Adipocyte (in vitro differentiated cells): ENCODE measurements around the gene HSPH1.

ENCODE experiments used
- DNase-seq: peaks from one replicate; pipeline ENCODE4 v3.0.0-alpha.2; 2015; ENCODE audit warnings: low read depth
- H3K27me3 ChIP-seq: replicated peaks from 2 replicates; pipeline ENCODE4 v1.7.0; 2013; ENCODE audit warnings: mild to moderate bottlenecking, low read length, moderate library complexity; ENCODE audit not compliant: control insufficient read depth, insufficient read depth
- H3K36me3 ChIP-seq: 2 replicates; pipeline ENCODE4 v1.7.0; 2013; ENCODE audit warnings: low read length, mild to moderate bottlenecking, moderate library complexity; ENCODE audit not compliant: control insufficient read depth, insufficient read depth, severe bottlenecking
- H3K4me1 ChIP-seq: 2 replicates; pipeline ENCODE4 v1.7.0; 2013; ENCODE audit warnings: mild to moderate bottlenecking, low read length, moderate library complexity; ENCODE audit not compliant: control insufficient read depth, insufficient read depth
- H3K4me3 ChIP-seq: 2 replicates; pipeline ENCODE4 v1.7.0; 2013; ENCODE audit warnings: mild to moderate bottlenecking, low read length, moderate library complexity
- H3K9ac ChIP-seq: 2 replicates; pipeline ENCODE4 v1.7.0; 2013; ENCODE audit warnings: mild to moderate bottlenecking, low read length, moderate library complexity
- H3K9me3 ChIP-seq: 2 replicates; pipeline ENCODE4 v1.7.0; 2013; ENCODE audit warnings: mild to moderate bottlenecking, low read length, moderate library complexity; ENCODE audit not compliant: control insufficient read depth

Gene HSPH1

DNA sequence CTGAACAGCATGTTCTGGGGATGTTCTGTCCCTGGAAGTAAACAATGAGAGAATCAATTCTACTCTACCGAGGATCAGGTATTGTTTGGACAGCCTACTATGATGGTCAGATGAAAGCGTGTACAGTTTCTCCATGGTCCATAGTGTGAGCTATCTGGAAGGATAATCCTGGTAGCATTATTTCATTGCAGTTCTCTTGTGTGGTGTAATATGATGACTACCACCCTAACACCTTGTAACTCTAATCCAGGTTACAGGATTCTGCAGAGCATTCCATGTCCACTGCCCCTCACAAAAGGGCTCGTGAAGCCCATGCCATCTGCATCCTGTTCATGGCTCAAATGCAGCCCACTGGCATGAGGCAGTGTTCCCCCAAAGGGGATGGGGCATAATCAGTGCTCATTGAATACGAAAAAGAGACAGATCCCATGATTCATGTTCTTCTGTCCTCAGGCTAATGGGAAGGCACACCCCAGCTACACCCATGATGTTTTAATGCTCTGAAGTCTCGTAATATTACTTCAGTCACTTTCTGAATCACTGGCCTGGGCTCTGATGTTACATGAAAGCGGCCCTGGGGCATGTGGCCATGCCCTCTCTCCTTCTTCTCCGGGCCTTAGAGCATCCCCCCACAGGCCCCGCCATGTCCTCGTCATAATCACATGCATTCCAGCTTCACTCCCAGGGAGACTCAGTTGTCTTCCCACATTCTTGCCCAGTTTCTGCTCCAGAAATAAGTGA lies 68.4 kb downstream of the HSPH1 start:
- H3K4me1 ChIP-seq = no peaks in the 10 kb centered on the region
- no peak overlapping the region for H3K4me3 ChIP-seq
- no peaks in the 10 kb centered on the region for H3K36me3 ChIP-seq
- no peak overlapping the region for H3K9ac ChIP-seq
- DNase-seq = no peak
- H3K9me3 ChIP-seq = no peaks in the 10 kb centered on the region
- H3K27me3 ChIP-seq = peaks cover 30% of the 10 kb centered on the region

DNA sequence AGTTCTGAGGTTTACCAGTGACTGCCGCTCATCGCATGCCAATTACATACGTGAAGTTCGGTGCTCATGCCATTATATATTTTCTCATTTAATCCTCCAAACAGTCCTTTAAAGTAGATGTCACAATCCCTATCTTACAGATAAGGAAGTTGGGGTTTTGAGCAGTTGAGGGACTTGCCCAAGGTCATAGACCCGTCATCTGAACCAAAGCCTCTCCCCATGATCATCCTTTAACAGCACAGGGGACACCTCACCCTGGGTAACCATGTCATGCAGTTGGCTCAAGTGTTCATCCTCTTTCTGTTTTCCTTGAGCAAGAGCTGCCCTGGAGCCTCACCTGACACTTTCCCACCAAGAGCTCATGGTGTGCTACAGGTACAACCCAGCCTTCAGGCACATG lies 69.1 kb downstream of the HSPH1 start:
- Histone ChIP-seq H3K27me3 (peaks cover 23% of the 10 kb centered on the region), H3K4me3 (no peak overlapping the region), H3K4me1 (no peaks in the 10 kb centered on the region), H3K36me3 (no peaks in the 10 kb centered on the region), H3K9ac (no peak overlapping the region), H3K9me3 (no peaks in the 10 kb centered on the region)
- no peak for DNase-seq

DNA sequence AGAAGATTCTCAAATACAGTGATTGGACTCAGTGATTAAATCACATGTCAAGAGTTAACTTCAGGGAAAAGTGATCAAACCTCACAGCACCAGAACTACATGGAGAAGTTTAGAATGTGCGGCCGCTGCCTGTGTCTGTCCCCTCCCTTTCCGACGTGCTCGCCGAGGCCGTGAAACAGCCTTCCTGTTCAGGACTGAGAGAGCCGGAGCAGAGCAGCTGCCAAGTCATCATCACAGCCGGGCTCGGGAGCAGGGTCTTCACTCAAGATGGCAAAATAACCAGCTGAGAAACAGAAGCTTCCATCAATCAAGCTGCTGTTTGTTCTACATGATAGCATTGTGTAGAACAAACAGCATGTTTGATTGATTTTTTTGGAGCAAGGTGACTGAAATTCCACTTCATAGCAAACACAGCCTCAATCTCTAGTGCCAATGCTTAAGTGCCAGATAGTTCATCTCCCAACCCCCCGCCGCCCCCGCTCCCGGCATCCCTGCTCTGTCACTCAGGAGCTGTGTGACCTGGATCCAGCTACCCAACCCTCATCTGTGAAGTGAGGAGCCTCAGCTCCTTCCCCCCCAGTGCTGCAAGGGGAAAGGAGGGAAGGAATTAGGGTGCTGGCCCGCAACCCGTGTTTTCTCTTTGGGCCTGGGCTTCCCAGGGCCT lies 70.6 kb downstream of the HSPH1 start:
- no peaks in the 10 kb centered on the region for H3K36me3 ChIP-seq
- DNase-seq = no peak
- H3K4me1 ChIP-seq = peaks cover 2% of the 10 kb centered on the region
- H3K9ac ChIP-seq = no peak overlapping the region
- H3K4me3 ChIP-seq = no peak overlapping the region
- H3K27me3 ChIP-seq = peaks cover 9% of the 10 kb centered on the region
- no peaks in the 10 kb centered on the region for H3K9me3 ChIP-seq

DNA sequence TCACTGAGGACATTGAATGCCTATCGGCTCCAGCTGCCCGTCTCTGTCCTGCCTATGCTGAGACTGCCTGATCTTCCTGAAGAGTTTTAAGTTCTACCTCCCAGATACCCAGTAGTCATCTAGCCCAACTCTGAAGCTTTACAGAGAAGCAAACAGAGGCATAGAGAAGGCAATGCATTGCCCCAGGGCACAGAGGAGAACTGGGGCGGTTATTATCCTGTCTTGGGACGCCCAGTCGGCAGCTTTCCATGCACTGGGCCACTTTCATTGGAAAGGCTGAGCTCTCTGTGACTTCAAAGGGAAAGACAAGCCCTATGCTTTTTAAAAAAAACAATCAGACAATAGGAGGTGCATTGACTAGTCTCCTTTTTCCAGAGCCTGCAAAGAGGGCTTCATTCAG lies 71.6 kb downstream of the HSPH1 start:
- peaks cover 9% of the 10 kb centered on the region for H3K27me3 ChIP-seq
- no peaks in the 10 kb centered on the region for H3K36me3 ChIP-seq
- H3K4me1 ChIP-seq = peaks cover 7% of the 10 kb centered on the region
- no peak for DNase-seq
- no peaks in the 10 kb centered on the region for H3K9me3 ChIP-seq
- H3K4me3 ChIP-seq = no peak overlapping the region
- no peak overlapping the region for H3K9ac ChIP-seq

DNA sequence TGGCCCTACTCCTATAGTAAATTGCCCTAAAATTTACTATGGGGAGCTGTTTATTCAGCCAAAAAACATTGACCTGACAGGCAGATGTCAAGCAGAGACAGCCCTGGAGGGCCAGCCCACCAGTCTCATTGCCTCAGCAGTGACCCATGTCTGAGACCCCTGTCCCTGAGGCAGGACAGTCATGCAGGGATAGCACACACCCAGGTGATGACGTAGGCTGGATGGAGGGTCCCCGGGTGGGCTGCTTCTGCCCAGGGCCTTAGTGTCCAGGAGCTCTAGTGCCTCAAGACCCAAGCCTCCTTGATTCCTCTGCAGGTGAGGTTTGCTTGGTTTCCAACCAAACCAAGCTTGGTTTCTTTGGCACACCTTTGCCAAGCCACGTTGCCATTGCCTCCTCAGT lies 72.1 kb downstream of the HSPH1 start:
- Histone ChIP-seq H3K27me3 (peaks cover 9% of the 10 kb centered on the region), H3K4me1 (peaks cover 7% of the 10 kb centered on the region), H3K4me3 (no peak overlapping the region), H3K9ac (no peak overlapping the region), H3K9me3 (no peaks in the 10 kb centered on the region), H3K36me3 (no peaks in the 10 kb centered on the region)
- no peak for DNase-seq

DNA sequence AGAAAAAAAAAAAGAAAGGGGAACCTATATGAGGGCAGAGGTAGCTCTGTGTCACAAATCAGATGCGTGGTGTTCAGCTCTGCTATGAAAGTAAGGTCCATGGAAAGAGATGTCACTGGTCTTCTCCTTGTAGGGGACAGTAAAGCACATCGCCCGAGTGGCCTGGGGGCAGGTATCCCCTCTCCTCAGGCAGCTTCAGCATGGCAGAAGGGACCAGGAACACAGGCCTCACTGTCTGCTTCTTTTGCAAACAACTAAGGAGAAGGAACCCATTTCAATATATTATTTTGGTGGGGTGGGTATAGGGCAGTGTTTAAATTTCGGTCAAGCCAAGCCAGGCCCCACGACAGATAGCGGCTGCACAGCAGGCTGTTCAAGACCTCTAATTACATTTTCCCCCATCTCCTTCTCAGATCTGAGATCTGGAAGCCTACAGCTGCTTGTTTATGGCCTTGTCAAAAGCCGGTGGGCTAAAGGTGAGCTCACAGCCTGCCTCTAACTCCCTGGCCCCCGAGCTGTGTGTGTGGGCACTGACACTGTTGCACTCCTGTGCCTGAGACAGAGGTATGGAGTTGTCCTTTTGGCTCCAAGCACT lies 72.8 kb downstream of the HSPH1 start:
- Histone ChIP-seq H3K27me3 (peaks cover 9% of the 10 kb centered on the region), H3K9ac (no peak overlapping the region), H3K36me3 (no peaks in the 10 kb centered on the region), H3K4me3 (no peak overlapping the region), H3K9me3 (no peaks in the 10 kb centered on the region), H3K4me1 (peaks cover 7% of the 10 kb centered on the region)
- DNase-seq = no peak
